NCI-H524 treated with DMSO at 0.1 percent for 48 hours (cell line): ENCODE results near the gene ALOXE3.
"Not testable (repeated sequence)": the region's sequence is repeated elsewhere in the genome, so short reads cannot be mapped to it uniquely, and the experiment has no call there.

Experiments used
- DNase-seq: peaks from one replicate; lab custom pipeline; 2025; lab: John Stamatoyannopoulos, UW

The ALOXE3 gene

GRCh38 chr17:8069587-8069860 is 48.8 kb downstream of the ALOXE3 start:
- no peak for DNase-seq

DNA sequence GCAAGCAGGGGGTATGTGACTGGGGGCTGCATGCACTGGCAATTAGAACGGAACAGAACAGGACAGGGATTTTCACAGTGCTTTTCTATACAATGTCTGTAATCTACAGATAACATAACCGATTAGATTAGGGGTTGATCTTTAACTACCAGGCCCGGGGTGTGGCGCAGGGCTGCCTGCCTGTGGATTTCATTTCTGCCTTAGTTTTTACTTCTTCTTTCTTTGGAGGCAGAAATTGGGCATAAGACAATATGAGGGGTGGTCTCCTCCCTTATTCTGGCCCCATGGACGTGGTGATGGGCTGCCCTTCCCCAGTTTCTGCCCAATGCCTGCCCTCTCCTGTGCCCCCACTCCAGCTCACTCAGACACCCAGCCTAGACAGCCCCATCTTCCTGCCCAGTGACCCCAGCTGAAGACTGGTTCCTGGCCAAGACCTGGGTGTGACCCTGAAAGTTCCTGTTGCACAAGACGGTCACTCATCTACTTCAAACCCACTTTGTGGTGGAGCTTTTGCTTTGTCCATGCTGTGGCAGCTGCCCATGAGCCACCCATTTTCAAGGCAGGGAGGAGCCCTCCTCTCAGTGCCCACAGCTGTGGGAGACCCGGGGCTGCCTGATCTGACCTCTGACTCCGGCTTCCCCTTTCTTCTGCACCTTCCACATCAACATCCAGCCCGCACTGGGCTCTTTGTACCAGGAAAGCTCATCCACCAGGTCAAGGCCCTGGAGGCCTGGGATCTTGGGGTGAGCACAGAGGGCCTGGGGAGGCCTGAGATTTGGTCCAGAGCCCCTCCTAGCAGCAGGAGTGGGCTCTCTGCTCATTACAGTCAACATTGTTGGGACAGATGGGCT is 49.4 kb downstream of the ALOXE3 start:
- DNase-seq, result no peak

DNA sequence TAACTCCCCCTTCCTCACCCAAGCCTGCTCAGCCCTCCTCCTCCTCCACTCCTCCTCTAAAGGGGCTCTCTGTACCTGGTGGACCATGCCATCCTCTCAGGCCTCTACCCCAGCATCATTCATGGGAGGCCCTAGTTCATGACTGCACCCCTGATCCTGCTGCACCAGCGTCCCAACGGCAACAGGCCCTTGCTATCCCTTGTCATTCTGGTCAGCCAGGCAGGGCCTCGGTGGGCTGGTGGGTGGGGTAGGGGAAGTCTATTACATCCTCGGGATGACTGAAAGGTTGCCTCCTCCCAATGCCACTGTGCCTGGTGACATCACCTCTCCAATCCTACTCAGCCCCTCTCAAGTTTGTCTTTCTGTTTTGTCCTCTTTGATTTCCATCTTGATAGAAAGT is 50.5 kb downstream of the ALOXE3 start:
- DNase-seq, result no peak

DNA sequence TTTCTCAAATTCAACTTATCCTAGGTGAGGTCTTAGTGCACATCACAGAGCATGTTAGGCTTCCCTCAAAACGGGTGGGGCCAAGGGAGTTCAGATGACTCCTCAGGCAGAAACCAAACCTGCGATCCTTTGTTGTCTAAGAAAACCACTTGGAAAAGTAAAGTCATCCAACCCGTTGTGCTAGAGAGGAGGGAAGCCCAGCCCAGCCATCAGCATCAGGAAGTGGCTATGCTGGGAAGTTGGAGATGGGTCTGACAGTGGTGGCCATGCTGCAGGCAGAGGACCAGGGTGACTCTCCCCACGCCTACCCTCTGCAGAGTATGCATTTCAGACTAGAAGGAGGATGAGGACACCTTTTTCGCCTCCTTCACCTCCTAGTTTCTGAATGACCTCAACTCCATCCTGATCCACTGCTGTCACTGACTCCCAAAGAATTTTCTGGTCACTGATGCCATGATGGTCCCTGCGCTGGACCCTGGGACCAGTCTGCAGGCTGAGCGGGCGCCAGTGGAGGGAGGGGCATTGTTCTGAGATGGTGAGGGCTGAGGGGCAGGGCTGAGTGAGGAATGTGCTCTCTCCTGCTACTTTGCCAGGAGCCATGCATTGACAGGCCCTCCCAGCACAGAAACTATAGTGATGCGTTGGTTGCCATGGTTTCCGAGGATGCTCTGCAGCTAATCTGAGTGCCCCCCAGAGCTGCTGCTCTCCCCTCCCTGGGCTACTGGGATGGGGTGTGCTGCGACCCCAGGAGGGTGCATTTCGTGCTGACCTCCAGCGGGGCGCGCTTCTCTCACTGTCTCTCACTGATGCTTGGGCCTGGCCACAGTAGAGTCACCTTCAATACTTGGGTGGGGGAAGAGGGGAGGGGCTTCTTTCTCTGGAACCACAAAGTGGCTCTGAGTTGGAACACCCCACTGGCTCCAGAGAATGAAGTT is 51.2 kb downstream of the ALOXE3 start:
- no peak for DNase-seq

- DNase-seq, result no peak
Measured at GRCh38 chr17:8064561-8065019, 53.7 kb downstream of the ALOXE3 start.

DNA sequence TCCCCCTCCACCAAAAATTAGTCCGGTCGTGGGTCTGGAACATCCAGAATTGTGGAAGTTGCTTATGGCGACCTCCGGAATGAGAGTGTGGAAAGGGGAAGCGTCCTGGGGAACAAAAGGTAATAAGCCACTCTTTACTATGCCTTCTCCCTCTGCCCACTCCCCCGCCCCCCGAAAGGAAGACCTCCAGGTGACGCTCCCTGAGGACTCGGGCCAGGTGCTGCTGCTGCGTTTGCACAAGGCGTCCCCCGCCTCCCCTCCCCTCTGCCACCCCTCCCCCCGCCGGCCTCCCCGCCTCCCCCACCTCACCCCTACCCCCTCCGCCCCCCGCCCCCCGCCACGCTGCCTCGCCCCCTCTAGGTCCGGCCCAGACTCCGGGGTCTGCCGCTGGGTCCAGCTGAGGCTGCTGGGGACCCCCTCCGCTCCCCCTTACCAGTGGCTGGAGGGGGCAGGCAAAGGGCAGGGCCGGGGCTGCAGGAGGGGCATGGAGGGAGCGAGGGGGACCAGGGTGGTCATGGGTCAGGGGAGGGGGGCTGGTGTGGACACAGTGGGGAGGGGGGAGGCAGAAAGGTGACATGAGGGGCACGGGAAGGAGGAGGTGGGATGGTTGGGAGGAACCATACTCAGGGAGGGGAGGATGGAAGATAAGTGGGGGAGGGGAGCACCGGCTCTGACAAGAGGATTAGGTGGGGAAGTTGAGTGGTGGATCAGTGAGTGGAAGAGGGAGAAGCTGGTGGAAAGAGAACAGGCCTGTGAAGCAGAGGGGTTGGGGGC is 54.4 kb downstream of the ALOXE3 start:
- no peak for DNase-seq

DNA sequence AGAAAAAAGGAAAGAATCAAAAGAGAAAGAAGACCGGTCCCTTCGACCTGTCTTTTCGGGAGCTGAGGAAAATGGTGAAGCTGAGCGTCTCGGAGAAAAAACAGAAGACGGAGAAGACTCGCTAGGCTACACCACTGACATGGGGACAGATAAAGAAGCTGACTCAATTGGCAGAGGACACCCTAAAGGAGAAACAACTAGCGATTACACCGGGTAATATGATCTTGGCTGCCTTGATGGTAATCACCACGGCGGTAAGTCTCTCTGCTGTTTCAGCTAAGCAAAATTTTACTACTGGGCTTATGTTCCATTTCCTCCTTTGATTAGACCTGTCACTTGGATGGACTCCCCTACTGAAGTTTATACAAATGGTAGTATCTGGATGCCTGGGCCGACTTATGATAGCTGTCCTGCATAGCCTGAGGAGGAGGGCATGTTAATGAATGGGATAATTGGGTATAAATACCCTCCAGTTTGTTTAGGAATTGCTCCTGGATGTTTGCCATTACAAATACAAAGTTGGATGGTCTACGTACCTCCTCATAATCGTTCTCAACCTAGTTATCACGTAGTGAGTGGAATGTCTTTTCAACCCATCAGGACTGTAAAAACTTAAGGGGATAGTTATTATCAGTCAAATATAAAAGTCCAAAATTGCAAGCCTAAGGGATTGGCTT is 55.4 kb downstream of the ALOXE3 start:
- DNase-seq, result no peak

GRCh38 chr17:8062435-8062806 is 55.9 kb downstream of the ALOXE3 start:
- DNase-seq, result no peak

DNA sequence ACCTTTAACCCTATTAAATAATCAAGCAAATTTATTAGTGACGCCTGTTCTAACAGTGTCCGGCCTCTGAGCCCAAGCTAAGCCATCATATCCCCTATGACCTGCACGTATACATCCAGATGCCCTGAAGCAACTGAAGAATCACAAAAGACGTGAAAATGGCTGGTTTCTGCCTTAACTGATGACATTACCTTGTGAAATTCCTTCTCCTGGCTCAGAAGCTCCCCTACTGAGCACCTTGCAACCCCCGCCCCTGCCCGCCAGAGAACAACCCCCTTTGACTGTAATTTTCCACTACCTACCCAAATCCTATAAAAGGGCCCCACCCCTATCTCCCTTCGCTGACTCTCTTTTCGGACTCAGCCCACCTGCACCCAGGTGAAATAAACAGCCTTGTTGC is 56.5 kb downstream of the ALOXE3 start:
- not testable (repeated sequence) for DNase-seq

DNA sequence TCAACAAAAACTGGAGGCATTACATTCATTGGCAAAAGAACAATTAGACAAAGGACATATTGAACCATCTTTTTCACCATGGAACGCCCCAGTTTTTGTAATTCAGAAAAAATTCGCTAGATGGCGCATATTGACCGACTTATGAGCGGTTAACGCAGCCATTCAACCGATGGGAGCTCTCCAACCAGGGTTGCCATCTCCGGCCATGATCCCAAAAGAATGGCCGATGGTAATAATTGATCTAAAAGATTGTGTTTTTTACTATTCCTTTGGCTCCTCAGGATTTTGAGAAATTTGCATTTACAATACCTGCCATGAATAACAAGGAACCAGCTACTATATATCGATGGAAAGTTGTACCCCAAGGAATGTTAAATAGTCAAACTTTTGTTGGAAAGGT is 58.0 kb downstream of the ALOXE3 start:
- DNase-seq, result no peak

- DNase-seq, result no peak
Measured at GRCh38 chr17:8059131-8059530, 59.2 kb downstream of the ALOXE3 start.

- DNase-seq, result peak; percentile 62
Measured at GRCh38 chr17:8057691-8058114, 60.6 kb downstream of the ALOXE3 start.

- DNase-seq, result no peak
Measured at GRCh38 chr17:8056976-8057625, 61.2 kb downstream of the ALOXE3 start.

- DNase-seq, result no peak
Measured at GRCh38 chr17:8056232-8056975, 61.9 kb downstream of the ALOXE3 start.

DNA sequence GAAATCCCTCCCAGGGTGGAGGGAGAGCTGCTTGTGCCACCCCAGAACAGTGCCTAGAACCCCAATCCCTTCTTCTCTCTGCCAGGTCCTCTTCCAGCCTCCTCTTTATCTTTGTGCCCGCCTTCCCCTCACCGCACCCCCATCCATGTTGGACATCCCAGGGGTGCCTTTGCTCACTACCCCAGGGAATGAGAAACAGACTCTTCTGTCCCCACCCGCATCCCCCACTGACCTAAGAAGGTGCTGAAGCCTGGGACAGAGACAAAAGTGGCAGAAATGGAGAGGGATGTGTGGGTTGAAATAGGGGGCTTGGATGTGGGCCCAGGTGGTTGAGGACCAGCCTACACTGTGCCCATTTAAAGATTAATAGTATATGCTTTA is 62.5 kb downstream of the ALOXE3 start:
- DNase-seq, result no peak

- no peak for DNase-seq
Measured at GRCh38 chr17:8053600-8053999, 64.7 kb downstream of the ALOXE3 start.

DNA sequence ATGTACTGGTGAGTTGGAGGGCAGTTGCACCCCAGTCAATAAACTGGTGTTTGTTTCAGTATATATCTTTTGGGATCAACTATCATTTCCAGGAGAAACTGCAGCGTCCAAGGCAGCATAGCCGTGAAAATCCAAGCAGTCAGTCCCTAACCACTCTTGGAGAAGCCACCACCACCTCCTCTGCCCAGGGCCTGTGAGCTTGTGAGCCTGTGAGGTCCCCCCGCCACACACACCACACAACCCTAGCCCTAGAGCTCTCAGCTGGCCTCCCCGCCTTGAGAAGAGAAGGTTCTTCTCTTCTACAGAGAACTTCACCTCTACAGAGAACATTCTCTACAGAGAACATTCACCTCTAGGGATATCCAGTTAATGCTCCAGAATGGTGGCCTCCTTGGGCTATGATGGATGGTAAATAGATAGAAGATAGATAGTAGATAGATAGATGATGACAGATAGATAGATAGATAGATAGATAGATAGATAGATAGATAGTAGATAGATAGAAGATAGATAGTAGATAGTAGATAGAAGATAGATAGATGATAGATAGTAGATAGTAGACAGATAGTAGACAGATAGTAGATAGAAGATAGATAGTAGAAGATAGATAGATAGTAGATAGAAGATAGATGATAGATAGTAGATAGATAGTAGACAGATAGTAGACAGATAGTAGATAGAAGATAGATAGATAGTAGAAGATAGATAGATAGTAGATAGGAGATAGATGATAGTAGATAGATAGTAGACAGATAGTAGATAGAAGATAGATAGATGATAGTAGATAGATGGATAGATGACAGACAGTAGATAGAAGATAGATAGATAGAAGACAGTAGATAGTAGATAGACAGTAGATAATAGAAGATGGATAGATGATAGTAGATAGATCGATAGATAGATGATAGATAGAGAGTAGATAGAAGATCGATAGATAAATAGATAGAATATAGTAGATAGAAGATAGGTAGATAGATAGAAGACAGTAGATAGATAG is 65.8 kb downstream of the ALOXE3 start:
- no peak for DNase-seq

DNA sequence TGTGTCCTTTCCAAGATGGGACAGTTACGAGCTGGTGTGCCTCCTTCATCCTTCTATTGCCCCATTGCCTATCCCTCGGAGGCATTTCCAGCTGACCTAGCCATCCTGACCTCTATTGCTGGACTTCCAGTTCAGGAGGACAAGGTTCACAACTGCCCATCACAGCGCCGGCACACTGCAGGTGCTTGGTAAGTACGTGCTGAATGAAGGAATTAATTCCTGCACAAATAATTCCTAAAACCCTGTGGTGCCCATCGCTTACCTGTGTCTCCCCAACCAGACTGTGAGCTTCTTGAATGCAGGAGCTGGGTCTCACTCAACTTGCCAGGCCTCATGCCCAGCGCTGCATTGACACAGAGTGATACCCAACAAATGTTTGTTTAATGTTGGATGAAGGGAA is 66.5 kb downstream of the ALOXE3 start:
- DNase-seq, result no peak

GRCh38 chr17:8048736-8049135 is 69.6 kb downstream of the ALOXE3 start:
- no peak for DNase-seq
